ENCODE results near the gene MAK. TPM values are rescaled to one million over a fixed set of nuclear protein-coding genes. Genes with fewer than 3 reads are reported as not detected.
"Not testable (repeated sequence)": the region's sequence is repeated elsewhere in the genome, so short reads cannot be mapped to it uniquely, and the experiment has no call there.

MAK gene
- total and polyA plus RNA-seq, 2 donors: 0.05 to 0.06 TPM

- Histone ChIP-seq H3K4me3 (ENCODE audit: low read depth, low read length) (peak within 1 kb of the TSS; percentile 65), H3K27ac (ENCODE audit: low read depth) (peak within 1 kb of the TSS; percentile 69), H3K36me3 (ENCODE audit: insufficient read depth) (no peaks in the 10 kb centered on the region), H3K4me1 (ENCODE audit: insufficient read depth) (no peaks in the 10 kb centered on the region)
- DNase-seq (ENCODE audit: extremely low spot score): peak; percentile 92
- WGBS: under 1% methylated on average over 55 of the region's 55 CpGs
Observed at GRCh38 chr6:10722820-10723566, 115.3 kb downstream of the MAK start, which contains the start of gene TMEM14C. TMEM14C (plus strand) TSS chr6:10723070; CDS start chr6:10724614, 1,544 bp downstream.

- peak overlapping the region; percentile 69 for H3K27ac ChIP-seq (ENCODE audit: low read depth)
- DNase-seq (ENCODE audit: extremely low spot score): no peak
- 0% methylated on average over 6 of the region's 6 CpGs for WGBS
- H3K4me3 ChIP-seq (ENCODE audit: low read depth, low read length): peak overlapping the region; percentile 65
- H3K4me1 ChIP-seq (ENCODE audit: insufficient read depth): no peaks in the 10 kb centered on the region
- no peaks in the 10 kb centered on the region for H3K36me3 ChIP-seq (ENCODE audit: insufficient read depth)
Observed at GRCh38 chr6:10722570-10722819, 115.8 kb downstream of the MAK start.

- Histone ChIP-seq H3K27ac (ENCODE audit: low read depth) (peak overlapping the region; percentile 69), H3K36me3 (ENCODE audit: insufficient read depth) (no peaks in the 10 kb centered on the region), H3K4me3 (ENCODE audit: low read depth, low read length) (peak overlapping the region; percentile 65), H3K4me1 (ENCODE audit: insufficient read depth) (no peaks in the 10 kb centered on the region)
- 73% methylated on average over 11 of the region's 11 CpGs for WGBS
- no peak for DNase-seq (ENCODE audit: extremely low spot score)
Observed at GRCh38 chr6:10721850-10722569, 116.3 kb downstream of the MAK start.

- peak overlapping the region; percentile 55 for H3K4me3 ChIP-seq (ENCODE audit: low read depth, low read length)
- not testable (repeated sequence) for DNase-seq (ENCODE audit: extremely low spot score); H3K4me1 ChIP-seq (ENCODE audit: insufficient read depth)
Observed at GRCh38 chr6:10720960-10721849, 117.1 kb downstream of the MAK start.

GRCh38 chr6:10720265-10720959 lies 117.9 kb downstream of the MAK start:
- H3K4me3 ChIP-seq (ENCODE audit: low read depth, low read length): peak overlapping the region; percentile 55
- H3K4me1 ChIP-seq (ENCODE audit: insufficient read depth): no peaks in the 10 kb centered on the region
- H3K36me3 ChIP-seq (ENCODE audit: insufficient read depth): no peaks in the 10 kb centered on the region
- H3K27ac ChIP-seq (ENCODE audit: low read depth): peak overlapping the region; percentile 78
- WGBS: 30% methylated on average over 49 of the region's 49 CpGs
- no peak for DNase-seq (ENCODE audit: extremely low spot score)

More at GRCh38 chr6:10720960-10721849, 117.1 kb downstream of the MAK start:
- H3K27ac ChIP-seq (ENCODE audit: low read depth): peak overlapping the region; percentile 78
- WGBS: 78% methylated on average over 17 of the region's 17 CpGs
- H3K36me3 ChIP-seq (ENCODE audit: insufficient read depth): not testable (repeated sequence)

GRCh38 chr6:10719964-10720264 lies 118.4 kb downstream of the MAK start:
- Histone ChIP-seq H3K4me1 (ENCODE audit: insufficient read depth) (no peaks in the 10 kb centered on the region), H3K27ac (ENCODE audit: low read depth) (peak overlapping the region; percentile 78), H3K4me3 (ENCODE audit: low read depth, low read length) (peak overlapping the region; percentile 55), H3K36me3 (ENCODE audit: insufficient read depth) (no peaks in the 10 kb centered on the region)
- DNase-seq (ENCODE audit: extremely low spot score): no peak
- WGBS: 27% methylated on average over 21 of the region's 21 CpGs

- H3K4me3 ChIP-seq (ENCODE audit: low read depth, low read length): no peak overlapping the region
- 66% methylated on average over 8 of the region's 8 CpGs for WGBS
- H3K36me3 ChIP-seq (ENCODE audit: insufficient read depth): no peaks in the 10 kb centered on the region
- no peak overlapping the region for H3K27ac ChIP-seq (ENCODE audit: low read depth)
- no peaks in the 10 kb centered on the region for H3K4me1 ChIP-seq (ENCODE audit: insufficient read depth)
- no peak for DNase-seq (ENCODE audit: extremely low spot score)
Observed at GRCh38 chr6:10719296-10719963, 118.9 kb downstream of the MAK start.

GRCh38 chr6:10713962-10714361 lies 124.4 kb downstream of the MAK start:
- H3K36me3 ChIP-seq (ENCODE audit: insufficient read depth): peaks cover 5% of the 10 kb centered on the region
- no peak overlapping the region for H3K27ac ChIP-seq (ENCODE audit: low read depth)
- 84% methylated on average over 8 of the region's 8 CpGs for WGBS
- DNase-seq (ENCODE audit: extremely low spot score): no peak
- H3K4me3 ChIP-seq (ENCODE audit: low read depth, low read length): no peak overlapping the region
- H3K4me1 ChIP-seq (ENCODE audit: insufficient read depth): no peaks in the 10 kb centered on the region

Small RNA genes lying within 50 kb of the gene (small RNA-seq; reads per million reads assigned to genes)
- not detected for gene RNA5SP203

Other genes starting within 250 kb of the MAK start
- gene C6orf52, start 143.9 kb downstream of the MAK start, total RNA-seq: not detected
- gene C6orf52, start 143.9 kb downstream of the MAK start, polyA plus RNA-seq: 0.57 TPM
- 16.8 TPM for gene PAK1IP1, start 143.6 kb downstream of the MAK start, total RNA-seq
- gene PAK1IP1, start 143.6 kb downstream of the MAK start, polyA plus RNA-seq: 11.7 TPM
- gene TMEM14C, start 115.5 kb downstream of the MAK start, total RNA-seq: 90.4 TPM
- 147 TPM for gene TMEM14C, start 115.5 kb downstream of the MAK start, polyA plus RNA-seq
- 78.7 TPM for gene TMEM14B, start 90.7 kb downstream of the MAK start, total RNA-seq
- gene TMEM14B, start 90.7 kb downstream of the MAK start, polyA plus RNA-seq: 51.5 TPM
- not detected for gene GCM2, start 43.5 kb upstream of the MAK start, total RNA-seq
- not detected for gene GCM2, start 43.5 kb upstream of the MAK start, polyA plus RNA-seq
- 8.2 TPM for gene SYCP2L, start 48.5 kb upstream of the MAK start, total RNA-seq
- 0.15 TPM for gene SYCP2L, start 48.5 kb upstream of the MAK start, polyA plus RNA-seq
- gene ELOVL2, start 205.8 kb upstream of the MAK start, total RNA-seq: 6.2 TPM
- 4.1 TPM for gene ELOVL2, start 205.8 kb upstream of the MAK start, polyA plus RNA-seq